ENCODE data around the gene ERICH4.

The ERICH4 gene

DNA sequence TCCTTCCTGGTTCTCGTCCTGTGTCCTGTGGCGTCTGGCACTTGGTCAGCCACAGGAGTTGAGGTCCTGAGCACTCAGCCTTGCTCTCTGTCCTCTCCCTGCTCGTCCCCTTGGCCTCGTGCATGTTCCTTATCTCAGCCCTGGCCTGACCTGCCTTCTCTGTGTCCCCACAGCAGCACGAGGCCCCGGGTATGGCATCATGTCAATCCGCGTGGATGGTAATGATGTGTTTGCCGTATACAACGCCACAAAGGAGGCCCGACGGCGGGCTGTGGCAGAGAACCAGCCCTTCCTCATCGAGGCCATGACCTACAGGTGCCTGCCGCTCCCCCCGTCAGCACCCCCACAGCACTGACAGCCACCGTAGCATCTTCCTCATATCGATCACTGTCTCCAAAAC lies 20.5 kb upstream of the ERICH4 start:
- TF ChIP-seq, protein P1, sequence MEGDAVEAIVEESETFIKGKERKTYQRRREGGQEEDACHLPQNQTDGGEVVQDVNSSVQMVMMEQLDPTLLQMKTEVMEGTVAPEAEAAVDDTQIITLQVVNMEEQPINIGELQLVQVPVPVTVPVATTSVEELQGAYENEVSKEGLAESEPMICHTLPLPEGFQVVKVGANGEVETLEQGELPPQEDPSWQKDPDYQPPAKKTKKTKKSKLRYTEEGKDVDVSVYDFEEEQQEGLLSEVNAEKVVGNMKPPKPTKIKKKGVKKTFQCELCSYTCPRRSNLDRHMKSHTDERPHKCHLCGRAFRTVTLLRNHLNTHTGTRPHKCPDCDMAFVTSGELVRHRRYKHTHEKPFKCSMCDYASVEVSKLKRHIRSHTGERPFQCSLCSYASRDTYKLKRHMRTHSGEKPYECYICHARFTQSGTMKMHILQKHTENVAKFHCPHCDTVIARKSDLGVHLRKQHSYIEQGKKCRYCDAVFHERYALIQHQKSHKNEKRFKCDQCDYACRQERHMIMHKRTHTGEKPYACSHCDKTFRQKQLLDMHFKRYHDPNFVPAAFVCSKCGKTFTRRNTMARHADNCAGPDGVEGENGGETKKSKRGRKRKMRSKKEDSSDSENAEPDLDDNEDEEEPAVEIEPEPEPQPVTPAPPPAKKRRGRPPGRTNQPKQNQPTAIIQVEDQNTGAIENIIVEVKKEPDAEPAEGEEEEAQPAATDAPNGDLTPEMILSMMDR (IDR thresholded peaks at IDR 0.05), result no peak
- peak overlapping the region in 1 of 2 experiments; percentile 7 for H3K4me3 ChIP-seq (ENCODE audit: low read depth in 1 of 2, low read length in 1 of 2)
- peaks cover 51% of the 10 kb centered on the region for H3K36me3 ChIP-seq
- H3K27me3 ChIP-seq, result no peaks in the 10 kb centered on the region
- H3K4me1 ChIP-seq (ENCODE audit: control insufficient read depth in 1 of 2, insufficient read depth in 1 of 2, low read depth in 1 of 2, low read length in 1 of 2), result peaks cover 94 to 98% of the 10 kb centered on the region in 2 experiments
- H3K9me3 ChIP-seq, result no peaks in the 10 kb centered on the region
- peak overlapping the region; percentile 96 for H3K27ac ChIP-seq

DNA sequence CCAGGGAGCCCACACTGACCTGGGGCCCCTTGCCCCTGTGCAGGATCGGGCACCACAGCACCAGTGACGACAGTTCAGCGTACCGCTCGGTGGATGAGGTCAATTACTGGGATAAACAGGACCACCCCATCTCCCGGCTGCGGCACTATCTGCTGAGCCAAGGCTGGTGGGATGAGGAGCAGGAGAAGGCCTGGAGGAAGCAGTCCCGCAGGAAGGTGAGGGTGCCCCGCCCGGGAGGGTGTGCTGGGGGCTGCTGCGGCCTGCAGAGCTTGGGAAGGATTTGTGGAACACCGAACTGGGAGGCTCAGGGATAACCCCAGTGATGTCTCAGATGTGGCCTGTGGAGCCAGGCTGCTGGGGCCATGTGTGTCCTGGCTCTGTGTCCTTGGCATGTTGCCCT lies 20.0 kb upstream of the ERICH4 start:
- Histone ChIP-seq H3K36me3 (peaks cover 51% of the 10 kb centered on the region), H3K4me3 (ENCODE audit: low read depth in 1 of 2, low read length in 1 of 2) (no peak overlapping the region), H3K9me3 (no peaks in the 10 kb centered on the region), H3K27ac (peak overlapping the region; percentile 96), H3K4me1 (ENCODE audit: control insufficient read depth in 1 of 2, insufficient read depth in 1 of 2, low read depth in 1 of 2, low read length in 1 of 2) (peaks cover 91 to 98% of the 10 kb centered on the region in 2 experiments), H3K27me3 (no peaks in the 10 kb centered on the region)
- TF ChIP-seq, protein P1 (IDR thresholded peaks at IDR 0.05), result no peak

DNA sequence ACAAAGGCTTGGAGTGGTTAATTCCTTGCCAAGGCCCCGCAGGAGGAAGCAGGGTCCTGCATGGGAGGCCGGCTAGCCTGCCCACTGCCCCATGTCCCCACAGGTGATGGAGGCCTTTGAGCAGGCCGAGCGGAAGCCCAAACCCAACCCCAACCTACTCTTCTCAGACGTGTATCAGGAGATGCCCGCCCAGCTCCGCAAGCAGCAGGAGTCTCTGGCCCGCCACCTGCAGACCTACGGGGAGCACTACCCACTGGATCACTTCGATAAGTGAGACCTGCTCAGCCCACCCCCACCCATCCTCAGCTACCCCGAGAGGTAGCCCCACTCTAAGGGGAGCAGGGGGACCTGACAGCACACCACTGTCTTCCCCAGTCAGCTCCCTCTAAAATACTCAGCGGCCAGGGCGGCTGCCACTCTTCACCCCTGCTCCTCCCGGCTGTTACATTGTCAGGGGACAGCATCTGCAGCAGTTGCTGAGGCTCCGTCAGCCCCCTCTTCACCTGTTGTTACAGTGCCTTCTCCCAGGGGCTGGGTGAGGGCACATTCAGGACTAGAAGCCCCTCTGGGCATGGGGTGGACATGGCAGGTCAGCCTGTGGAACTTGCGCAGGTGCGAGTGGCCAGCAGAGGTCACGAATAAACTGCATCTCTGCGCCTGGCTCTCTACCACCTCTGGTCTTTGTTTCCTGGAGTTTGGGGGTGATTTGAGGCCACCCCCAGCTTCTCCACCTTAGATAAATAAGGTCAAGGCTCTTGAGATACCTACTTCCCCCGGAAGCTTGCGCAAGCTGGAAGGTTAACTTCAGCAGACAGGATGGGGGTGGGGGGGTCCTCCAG lies 18.4 kb upstream of the ERICH4 start:
- Histone ChIP-seq H3K4me3 (ENCODE audit: low read depth in 1 of 2, low read length in 1 of 2) (peak overlapping the region; percentile 94 to 100), H3K36me3 (peaks cover 51% of the 10 kb centered on the region), H3K27me3 (no peaks in the 10 kb centered on the region), H3K27ac (peak overlapping the region; percentile 96), H3K9me3 (no peaks in the 10 kb centered on the region), H3K4me1 (ENCODE audit: control insufficient read depth in 1 of 2, insufficient read depth in 1 of 2, low read depth in 1 of 2, low read length in 1 of 2) (peaks cover 91 to 98% of the 10 kb centered on the region in 2 experiments)
- TF ChIP-seq, protein P1 (IDR thresholded peaks at IDR 0.05), result no peak

DNA sequence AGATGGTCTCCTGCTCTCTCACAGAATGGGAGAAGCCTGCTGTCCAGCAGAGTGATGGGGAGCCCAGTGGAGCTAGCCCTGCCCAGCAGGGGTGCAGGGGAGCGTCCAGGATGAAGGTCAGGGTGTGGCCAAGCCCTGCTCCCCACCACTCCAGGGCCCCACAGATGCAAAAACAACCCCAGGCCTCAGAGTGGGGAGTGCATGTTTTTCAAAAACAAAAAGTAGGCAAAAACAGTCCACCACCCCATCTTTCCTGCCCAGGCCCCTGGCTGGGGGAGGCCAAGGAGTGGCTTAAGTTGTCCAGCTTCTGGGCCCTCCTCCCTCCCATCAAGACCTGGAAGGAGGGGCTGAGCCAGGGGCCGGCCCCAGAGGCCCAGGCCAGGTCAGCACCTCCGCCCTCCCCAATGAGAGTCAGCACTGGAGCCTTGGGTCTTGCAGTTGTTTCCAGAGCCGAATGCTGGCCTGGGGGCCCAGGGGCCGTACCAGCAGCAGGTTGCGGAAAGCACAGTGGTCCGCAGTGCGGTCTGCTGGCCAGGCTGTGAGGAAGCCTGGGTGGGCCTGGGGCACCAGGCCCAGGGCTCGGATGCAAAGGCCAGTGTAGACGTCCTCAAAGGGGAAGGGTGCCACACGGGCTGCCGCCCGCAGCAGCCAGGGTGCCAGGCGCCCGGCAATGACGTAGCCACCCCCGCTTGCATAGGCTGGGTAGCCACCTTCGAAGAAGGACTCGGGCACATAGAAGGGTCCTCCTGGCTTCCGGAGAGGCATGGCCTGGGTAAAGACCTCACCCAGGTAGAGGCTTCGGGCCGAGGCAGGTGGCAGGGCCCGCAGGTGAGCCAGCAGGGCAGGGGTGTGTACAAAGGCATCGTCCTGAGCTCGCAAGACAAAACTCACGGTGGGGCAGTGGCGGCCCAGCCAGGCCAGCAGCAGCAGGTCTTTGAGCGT lies 17.5 kb upstream of the ERICH4 start:
- TF ChIP-seq, protein P1 (IDR thresholded peaks at IDR 0.05), result no peak
- Histone ChIP-seq H3K4me1 (ENCODE audit: control insufficient read depth in 1 of 2, insufficient read depth in 1 of 2, low read depth in 1 of 2, low read length in 1 of 2) (peaks cover 89 to 96% of the 10 kb centered on the region in 2 experiments), H3K27me3 (no peaks in the 10 kb centered on the region), H3K9me3 (no peaks in the 10 kb centered on the region), H3K36me3 (peaks cover 51% of the 10 kb centered on the region), H3K4me3 (ENCODE audit: low read depth in 1 of 2, low read length in 1 of 2) (peak overlapping the region; percentile 94 to 100), H3K27ac (peak overlapping the region; percentile 96)

DNA sequence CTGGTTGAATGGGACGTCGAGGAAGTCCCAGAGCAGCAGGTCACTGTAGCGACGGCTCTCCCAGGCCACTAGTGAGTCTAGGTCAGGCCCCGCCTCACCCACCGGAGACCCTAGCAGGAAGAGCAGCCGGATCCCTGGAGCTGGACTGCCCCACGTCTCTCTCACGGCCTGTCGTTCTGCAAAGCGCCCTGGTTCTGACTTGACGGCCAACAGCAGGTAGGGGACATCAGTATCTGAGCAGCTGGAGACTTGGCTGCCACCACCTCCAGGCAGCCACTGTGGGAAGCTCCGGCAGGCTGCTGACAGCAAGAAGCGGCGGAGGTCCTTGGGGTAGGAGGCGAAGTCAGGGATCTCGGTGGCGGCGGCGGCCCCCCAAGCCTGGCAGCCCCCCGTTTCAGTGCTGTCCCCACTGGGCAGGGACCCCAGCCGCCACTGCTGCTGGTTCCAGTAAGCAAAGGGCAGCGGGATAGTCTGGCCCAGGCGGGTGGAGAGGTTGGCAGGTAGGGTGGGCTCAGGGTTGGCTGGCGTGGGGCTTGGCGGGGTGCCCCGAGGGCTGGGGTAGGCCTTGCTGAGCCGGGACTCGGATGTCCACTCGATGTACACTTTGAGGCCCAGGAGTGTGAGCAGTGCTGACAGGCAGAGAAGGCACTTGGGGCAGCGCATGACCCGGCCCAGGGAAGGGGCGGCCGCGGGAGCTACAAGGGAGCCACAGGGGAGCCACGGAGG lies 16.7 kb upstream of the ERICH4 start:
- Histone ChIP-seq H3K9me3 (no peaks in the 10 kb centered on the region), H3K27ac (peak overlapping the region; percentile 96), H3K4me3 (ENCODE audit: low read depth in 1 of 2, low read length in 1 of 2) (peak overlapping the region; percentile 94 to 100), H3K36me3 (peaks cover 50% of the 10 kb centered on the region), H3K4me1 (ENCODE audit: control insufficient read depth in 1 of 2, insufficient read depth in 1 of 2, low read depth in 1 of 2, low read length in 1 of 2) (peaks cover 89 to 95% of the 10 kb centered on the region in 2 experiments), H3K27me3 (no peaks in the 10 kb centered on the region)
- TF ChIP-seq, protein P1 (IDR thresholded peaks at IDR 0.05), result no peak

Measured in neutrophil (primary cell).